DOHH2 (cell line): ENCODE data around the gene TMEM147.

Experiments
- H3F3A ChIP-seq: fragments of 200-600 bp; sonication (generic), shearing (Covaris generic); 2 replicates; pipeline ENCODE4 v1.6.0; 2016; ENCODE audit warnings: antibody characterized with exemption, mild to moderate bottlenecking; ENCODE audit not compliant: control insufficient read depth, insufficient read depth
- H3K27ac ChIP-seq: fragments of 200-600 bp; sonication (generic); 2 replicates; pipeline ENCODE4 v1.5.1; 2014; ENCODE audit warnings: low read depth, mild to moderate bottlenecking, low read length, moderate library complexity
- H3K27me3 ChIP-seq: fragments of 200-600 bp; sonication (generic); 2 replicates; pipeline ENCODE4 v1.6.1; 2014; ENCODE audit warnings: mild to moderate bottlenecking, low read length, mixed read lengths; ENCODE audit not compliant: control insufficient read depth
- H3K36me3 ChIP-seq: fragments of 200-600 bp; sonication (generic); 2 replicates; pipeline ENCODE4 v1.6.1; 2014; ENCODE audit warnings: mild to moderate bottlenecking, low read length, moderate library complexity, mixed read lengths; ENCODE audit not compliant: control insufficient read depth
- H3K4me1 ChIP-seq: fragments of 200-600 bp; sonication (generic); 2 replicates; pipeline ENCODE4 v1.6.1; 2014; ENCODE audit warnings: mild to moderate bottlenecking, low read length, mixed read lengths; ENCODE audit not compliant: control insufficient read depth
- H3K4me2 ChIP-seq: fragments of 200-600 bp; sonication (generic); 2 replicates; pipeline ENCODE4 v1.6.0; 2014; ENCODE audit warnings: mild to moderate bottlenecking, low read length, moderate library complexity
- H3K4me3 ChIP-seq: fragments of 200-600 bp; sonication (generic); 2 replicates; pipeline ENCODE4 v1.5.1; 2014; ENCODE audit warnings: mild to moderate bottlenecking, low read length, mixed read lengths
- H3K79me2 ChIP-seq: fragments of 200-600 bp; sonication (generic); 2 replicates; pipeline ENCODE4 v1.6.1; 2014; ENCODE audit warnings: mild to moderate bottlenecking, low read length, mixed read lengths; ENCODE audit not compliant: control insufficient read depth
- H3K9me2 ChIP-seq: fragments of 200-600 bp; sonication (generic); replicated peaks from 2 replicates; pipeline ENCODE4 v1.6.1; 2014; ENCODE audit warnings: mild to moderate bottlenecking, low read length, mixed read lengths; ENCODE audit not compliant: control insufficient read depth
- H3K9me3 ChIP-seq: fragments of 200-600 bp; sonication (generic); 2 replicates; pipeline ENCODE4 v1.6.1; 2014; ENCODE audit warnings: antibody characterized with exemption, low read length, mixed read lengths; ENCODE audit not compliant: control insufficient read depth, insufficient read depth
- H4K20me1 ChIP-seq: fragments of 200-600 bp; sonication (generic); 2 replicates; pipeline ENCODE4 v1.6.0; 2014; ENCODE audit warnings: low read depth, mild to moderate bottlenecking, antibody characterized with exemption, low read length, moderate library complexity; ENCODE audit not compliant: control insufficient read depth, insufficient read depth
- EZH2phosphoT487 ChIP-seq: fragments of 200-600 bp; sonication (generic); IDR thresholded peaks from 2 replicates; pipeline ENCODE4 v1.6.1; 2017; ENCODE audit warnings: borderline replicate concordance, mild to moderate bottlenecking, antibody characterized with exemption, low read length, moderate library complexity, mixed read lengths
- TF ChIP-seq, protein P1 (sequence below): fragments of 200-600 bp; sonication (generic); IDR thresholded peaks from one replicate; pipeline ENCODE4 v1.5.1; 2014; ENCODE audit warnings: antibody characterized with exemption, mild to moderate bottlenecking, low read depth, low read length; ENCODE audit not compliant: poor library complexity, severe bottlenecking

The TMEM147 gene

DNA sequence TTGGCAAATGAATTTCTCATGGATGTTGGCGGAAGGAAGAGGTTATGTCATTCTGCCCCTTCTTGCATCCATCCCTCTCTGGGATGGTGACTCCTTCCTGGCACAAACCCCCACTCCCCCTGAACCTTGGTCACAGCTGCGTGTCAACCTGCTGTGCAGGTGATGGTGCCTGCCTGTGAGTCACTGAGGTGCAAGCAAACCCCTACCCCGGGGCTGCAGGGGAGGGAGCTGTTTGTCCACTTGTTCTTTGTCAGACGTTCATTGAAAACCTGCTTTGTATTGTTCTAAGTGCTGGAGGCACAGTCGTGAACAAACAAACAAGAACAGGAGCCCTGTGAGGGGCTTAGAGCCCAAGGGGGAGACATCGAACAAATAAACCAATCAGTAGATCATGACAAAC lies 14.1 kb upstream of the TMEM147 start:
- Histone ChIP-seq H3K79me2 (no peaks in the 10 kb centered on the region), H3K36me3 (no peaks in the 10 kb centered on the region), H3F3A (no peaks in the 10 kb centered on the region), H3K9me3 (no peaks in the 10 kb centered on the region), H3K27ac (no peak overlapping the region), H3K4me2 (no peak overlapping the region), H4K20me1 (no peaks in the 10 kb centered on the region), H3K4me1 (no peaks in the 10 kb centered on the region), H3K4me3 (no peak overlapping the region), H3K9me2 (no peaks in the 10 kb centered on the region), H3K27me3 (peaks cover 19% of the 10 kb centered on the region; the same call in 1 of the 2 replicates)
- TF ChIP-seq, protein P1, sequence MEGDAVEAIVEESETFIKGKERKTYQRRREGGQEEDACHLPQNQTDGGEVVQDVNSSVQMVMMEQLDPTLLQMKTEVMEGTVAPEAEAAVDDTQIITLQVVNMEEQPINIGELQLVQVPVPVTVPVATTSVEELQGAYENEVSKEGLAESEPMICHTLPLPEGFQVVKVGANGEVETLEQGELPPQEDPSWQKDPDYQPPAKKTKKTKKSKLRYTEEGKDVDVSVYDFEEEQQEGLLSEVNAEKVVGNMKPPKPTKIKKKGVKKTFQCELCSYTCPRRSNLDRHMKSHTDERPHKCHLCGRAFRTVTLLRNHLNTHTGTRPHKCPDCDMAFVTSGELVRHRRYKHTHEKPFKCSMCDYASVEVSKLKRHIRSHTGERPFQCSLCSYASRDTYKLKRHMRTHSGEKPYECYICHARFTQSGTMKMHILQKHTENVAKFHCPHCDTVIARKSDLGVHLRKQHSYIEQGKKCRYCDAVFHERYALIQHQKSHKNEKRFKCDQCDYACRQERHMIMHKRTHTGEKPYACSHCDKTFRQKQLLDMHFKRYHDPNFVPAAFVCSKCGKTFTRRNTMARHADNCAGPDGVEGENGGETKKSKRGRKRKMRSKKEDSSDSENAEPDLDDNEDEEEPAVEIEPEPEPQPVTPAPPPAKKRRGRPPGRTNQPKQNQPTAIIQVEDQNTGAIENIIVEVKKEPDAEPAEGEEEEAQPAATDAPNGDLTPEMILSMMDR = no peak
- no peak for TF ChIP-seq EZH2phosphoT487

DNA sequence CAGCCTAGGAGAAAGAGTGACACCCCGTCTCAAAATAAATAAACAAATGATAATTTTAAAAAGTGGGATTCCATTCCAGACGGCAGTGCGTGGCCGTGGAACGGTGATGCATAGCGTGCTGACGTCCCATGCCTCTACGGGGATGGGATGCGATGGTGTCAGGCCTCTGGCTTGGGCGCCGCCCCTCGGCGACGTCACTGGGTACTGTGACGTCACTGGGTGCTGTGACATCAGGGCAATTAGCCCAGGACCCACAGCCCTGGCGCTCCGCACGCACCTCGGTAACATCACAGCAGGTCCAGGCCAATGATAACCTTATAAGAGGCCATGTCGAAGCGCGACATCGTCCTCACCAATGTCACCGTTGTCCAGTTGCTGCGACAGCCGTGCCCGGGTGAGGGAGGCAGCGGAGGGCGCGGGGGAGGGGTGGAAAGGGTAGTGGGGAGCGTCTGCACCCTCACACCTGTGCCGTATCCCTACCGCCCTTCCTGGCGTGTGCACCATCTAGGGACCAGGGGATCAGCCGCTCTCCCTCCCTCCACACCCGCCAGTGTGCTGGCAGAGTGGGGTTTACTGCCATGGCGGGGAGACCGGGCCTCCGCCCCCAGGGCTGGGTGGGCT lies 12.1 kb upstream of the TMEM147 start, which contains the start of gene GAPDHS:
Gene GAPDHS (plus strand): TSS at position 256 of the 621 bp plus-strand sequence. CDS start 72 bp downstream, at position 328.
- no peaks in the 10 kb centered on the region for H3K79me2 ChIP-seq

DNA sequence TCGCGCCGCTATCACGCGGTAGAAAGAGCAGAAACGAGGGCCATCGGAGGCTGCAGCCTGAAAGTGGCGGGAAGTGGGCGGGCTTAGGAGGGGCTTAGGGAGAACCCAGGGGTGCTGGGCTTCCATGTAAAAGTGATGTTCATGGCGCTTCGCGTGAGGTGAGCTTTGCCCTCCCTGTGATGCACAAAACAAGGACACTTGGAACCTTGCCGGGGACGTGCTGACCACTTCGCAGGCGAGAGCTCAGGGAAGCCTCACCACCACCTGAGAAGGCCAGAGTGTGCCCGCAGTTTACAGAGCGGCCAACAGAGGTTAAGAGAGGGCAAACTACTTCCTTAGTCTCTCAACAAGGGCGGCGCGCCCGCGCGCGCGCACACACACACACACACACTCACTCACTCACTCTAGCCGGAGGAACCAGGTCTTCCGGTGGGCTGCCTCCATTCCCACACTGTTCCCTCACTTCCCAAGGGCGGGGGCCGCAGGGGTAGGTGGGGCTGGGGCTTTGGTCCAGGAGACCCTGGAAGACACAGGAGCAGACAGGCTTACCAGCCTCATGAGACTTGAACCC lies 11.5 kb upstream of the TMEM147 start:
- Histone ChIP-seq H3K27me3 (peaks cover 12% of the 10 kb centered on the region; the same call in 1 of the 2 replicates), H3K4me3 (no peak overlapping the region), H3K4me2 (no peak overlapping the region)

More for the DNA sequence above, 12.1 kb upstream of the TMEM147 start, which contains the start of gene GAPDHS:
- H3K9me2 ChIP-seq = no peaks in the 10 kb centered on the region
- H3K9me3 ChIP-seq = no peaks in the 10 kb centered on the region
- TF ChIP-seq, protein P1 = no peak
- no peak for TF ChIP-seq EZH2phosphoT487
- no peaks in the 10 kb centered on the region for H3F3A ChIP-seq
- no peak within 1 kb of the TSS for H3K4me2 ChIP-seq
- no peaks in the 10 kb centered on the region for H3K4me1 ChIP-seq
- no peak within 1 kb of the TSS for H3K4me3 ChIP-seq
- H4K20me1 ChIP-seq = no peaks in the 10 kb centered on the region
- H3K27ac ChIP-seq = no peak within 1 kb of the TSS
- no peaks in the 10 kb centered on the region for H3K36me3 ChIP-seq
- peaks cover 18% of the 10 kb centered on the region; the same call in 1 of the 2 replicates for H3K27me3 ChIP-seq

More for the DNA sequence above, 11.5 kb upstream of the TMEM147 start:
- Histone ChIP-seq H3K4me1 (no peaks in the 10 kb centered on the region), H3K9me2 (no peaks in the 10 kb centered on the region), H3K79me2 (no peaks in the 10 kb centered on the region), H3K27ac (no peak overlapping the region), H3K9me3 (no peaks in the 10 kb centered on the region), H3F3A (no peaks in the 10 kb centered on the region), H4K20me1 (no peaks in the 10 kb centered on the region), H3K36me3 (no peaks in the 10 kb centered on the region)
- TF ChIP-seq, protein P1 = no peak
- TF ChIP-seq EZH2phosphoT487 = no peak
